Lower lobe of right lung (tissue), 2 donors: ENCODE results near the gene ATXN7L1. TPM values are rescaled to one million over a fixed set of nuclear protein-coding genes. Genes with fewer than 3 reads are reported as not detected.

Experiments
- ATAC-seq, 2 donors: fragments of 200-7000 bp; cut with Tn5 transposase; one replicate each; pipeline ENCODE4 v1.9.1; 2020 to 2022; ENCODE audit warnings: mild to moderate bottlenecking in 2 of 2, moderate library complexity in 2 of 2
- DNase-seq: peaks from one replicate; pipeline ENCODE4 v3.0.0-alpha.2; 2020
- H3K27ac ChIP-seq: fragments of 200-600 bp; one replicate; pipeline ENCODE4 v1.8.0; 2022
- H3K27me3 ChIP-seq: fragments of 200-600 bp; one replicate; pipeline ENCODE4 v1.8.0; 2022; ENCODE audit warnings: low read depth
- H3K36me3 ChIP-seq: fragments of 200-600 bp; one replicate; pipeline ENCODE4 v1.8.0; 2022; ENCODE audit warnings: mild to moderate bottlenecking
- H3K4me1 ChIP-seq: fragments of 200-600 bp; one replicate; pipeline ENCODE4 v1.8.0; 2022
- H3K4me3 ChIP-seq: fragments of 200-600 bp; one replicate; pipeline ENCODE4 v1.8.0; 2022; ENCODE audit warnings: mild to moderate bottlenecking
- H3K9me3 ChIP-seq: fragments of 200-600 bp; one replicate; pipeline ENCODE4 v1.8.0; 2022
- CTCF ChIP-seq: fragments of 200-600 bp; IDR thresholded peaks from one replicate; pipeline ENCODE4 v1.8.0; 2022; ENCODE audit warnings: antibody characterized with exemption, mild to moderate bottlenecking
- intact Hi-C: fragments of 100-400 bp; cut with DNase I; formaldehyde crosslinking; loops from one replicate; pipeline ENCODE4 v1.11.0; 2022
- total RNA-seq: library from RNA; stranded (reverse); fragmentation: NEBNext Ultra II Directional; extraction: Animal tissue kit (Norgen Biotek cat#: 25700); gene quantifications from one replicate; pipeline ENCODE4 v1.2.1, GENCODE V29; 2021
- donor health status: DM: no; HTN: yes; CAD: no; lungs with severe emphysema.

Gene ATXN7L1
- total RNA-seq, 1 donor from 2014 or later: 17.7 TPM

GRCh38 chr7:105787793-105788192, 88.6 kb downstream of the ATXN7L1 start:
- DNase-seq (no peak), ATAC-seq (no peak)
- no peaks in the 10 kb centered on the region for H3K27me3 ChIP-seq
- intact Hi-C loops: no loop called here
- H3K4me1 ChIP-seq: no peaks in the 10 kb centered on the region
- no peaks in the 10 kb centered on the region for H3K9me3 ChIP-seq
- no peak overlapping the region for H3K4me3 ChIP-seq
- no peak overlapping the region for H3K27ac ChIP-seq
- H3K36me3 ChIP-seq: peaks cover 9% of the 10 kb centered on the region
- no peak for TF ChIP-seq CTCF

GRCh38 chr7:105786520-105787470, 89.6 kb downstream of the ATXN7L1 start:
- intact Hi-C loops: no loop called here
- DNase-seq (no peak), ATAC-seq (no peak)

GRCh38 chr7:105782391-105783042, 93.9 kb downstream of the ATXN7L1 start:
- TF ChIP-seq CTCF: no peak
- H3K27me3 ChIP-seq: no peaks in the 10 kb centered on the region
- peaks cover 5% of the 10 kb centered on the region for H3K36me3 ChIP-seq
- H3K9me3 ChIP-seq: no peaks in the 10 kb centered on the region
- no peaks in the 10 kb centered on the region for H3K4me1 ChIP-seq
- ATAC-seq (no peak), DNase-seq (no peak)
- H3K4me3 ChIP-seq: no peak overlapping the region
- intact Hi-C loops: no loop called here
- H3K27ac ChIP-seq: no peak overlapping the region

More at GRCh38 chr7:105786520-105787470, 89.6 kb downstream of the ATXN7L1 start:
- Histone ChIP-seq H3K9me3 (no peaks in the 10 kb centered on the region), H3K36me3 (peaks cover 9% of the 10 kb centered on the region), H3K4me3 (no peak overlapping the region), H3K27ac (no peak overlapping the region), H3K27me3 (no peaks in the 10 kb centered on the region), H3K4me1 (no peaks in the 10 kb centered on the region)
- TF ChIP-seq CTCF: no peak

- DNase-seq (no peak), ATAC-seq (no peak)
- H3K9me3 ChIP-seq: no peaks in the 10 kb centered on the region
- no peak overlapping the region for H3K4me3 ChIP-seq
- H3K27me3 ChIP-seq: no peaks in the 10 kb centered on the region
- H3K4me1 ChIP-seq: no peaks in the 10 kb centered on the region
- no peak for TF ChIP-seq CTCF
- H3K27ac ChIP-seq: no peak overlapping the region
- H3K36me3 ChIP-seq: no peaks in the 10 kb centered on the region
- intact Hi-C loops: no loop called here
These were observed 96.3 kb downstream of the ATXN7L1 start for GRCh38 chr7:105779856-105780780.

GRCh38 chr7:105778956-105779355, 97.4 kb downstream of the ATXN7L1 start:
- DNase-seq (no peak), ATAC-seq (no peak)
- Histone ChIP-seq H3K4me3 (no peak overlapping the region), H3K9me3 (no peaks in the 10 kb centered on the region), H3K27ac (no peak overlapping the region), H3K27me3 (no peaks in the 10 kb centered on the region), H3K36me3 (no peaks in the 10 kb centered on the region), H3K4me1 (no peaks in the 10 kb centered on the region)
- no peak for TF ChIP-seq CTCF
- intact Hi-C loops: no loop called here
